K562 (cell line): ENCODE results near the gene HOXD9.

Experiments
- RAD21 ChIP-seq, 2 experiments: fragments of 250-450 bp in 1 of 2; fragments of 450-650 bp in 1 of 2; sonication (Bioruptor Pico) in 1 of 2; formaldehyde crosslinking in 1 of 2; IDR thresholded peaks in 1 of 2; conservative IDR thresholded peaks in 1 of 2; 2 replicates each; pipeline versions ENCODE4 v1.4.0 to v1.8.0; 2020 to 2022; ENCODE audit warnings: mild to moderate bottlenecking in 2 of 2, moderate library complexity in 1 of 2
- SRF ChIP-seq, 2 experiments: fragments of 250-450, 450-650 bp in 1 of 2; sonication (Bioruptor Pico) in 1 of 2; sonication (generic) in 1 of 2; formaldehyde crosslinking; IDR thresholded peaks; 2 replicates each; pipeline versions ENCODE4 v1.5.0 to v1.5.1; 2020 to 2022; ENCODE audit warnings: mild to moderate bottlenecking in 1 of 2, missing genetic modification reagents in 1 of 2
- ZNF174 ChIP-seq: fragments of 250-450 bp; sonication (Bioruptor Pico); IDR thresholded peaks from 2 replicates; pipeline ENCODE4 v1.4.0; 2020; ENCODE audit warnings: mild to moderate bottlenecking
- TF ChIP-seq, protein P1 (sequence below), 3 experiments: IDR thresholded peaks in 2 of 3; conservative IDR thresholded peaks in 1 of 3; 2 replicates each; pipeline ENCODE4 v1.5.1; 2011 to 2012; ENCODE audit warnings: low read length in 3 of 3, mild to moderate bottlenecking in 3 of 3, control low read depth in 2 of 3, improper control_type of control experiment in 1 of 3, inconsistent platforms in 1 of 3, low read depth in 1 of 3, mixed read lengths in 1 of 3, moderate library complexity in 1 of 3; ENCODE audit not compliant: insufficient read depth in 2 of 3
- TF ChIP-seq, protein P2 (sequence below): sonication (generic); formaldehyde crosslinking; IDR thresholded peaks from 2 replicates; pipeline ENCODE4 v1.8.1; 2023; ENCODE audit warnings: mild to moderate bottlenecking, missing genetic modification reagents

DNA sequence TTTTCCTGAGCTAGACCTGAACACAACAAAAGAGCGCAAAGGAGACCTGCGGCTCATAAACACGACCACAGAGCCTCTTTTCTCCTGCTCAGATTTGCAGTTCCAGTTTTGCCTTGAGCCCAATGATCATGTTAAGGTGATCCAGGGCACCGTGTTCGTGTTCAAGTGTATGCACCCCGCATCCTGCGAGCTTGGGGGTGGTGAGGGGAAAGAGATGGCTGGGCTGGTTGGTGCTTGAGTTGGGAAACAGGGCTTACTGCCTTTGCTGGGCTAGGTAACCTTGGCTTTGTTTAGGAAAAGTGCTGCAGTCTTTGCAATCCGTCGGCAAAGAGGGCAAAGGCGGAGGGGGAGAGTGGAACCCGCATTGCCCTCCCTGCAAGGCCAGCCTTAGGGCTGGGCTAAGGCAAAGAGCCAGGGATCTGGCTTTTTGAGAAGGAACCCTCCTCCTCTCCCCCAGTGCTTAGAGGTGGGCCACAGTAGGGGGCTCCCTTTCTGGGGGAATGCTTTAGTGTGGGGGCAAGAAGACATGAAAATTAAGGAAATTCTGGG, 4.6 kb upstream of the HOXD9 start:
- TF ChIP-seq ZNF174 (no peak), SRF (CRISPR knock-in tag; IDR thresholded peaks at IDR 0.05) (no peak), RAD21 (CRISPR knock-in tag; conservative IDR thresholded peaks at IDR 0.05 in 1 of 2, IDR thresholded peaks at IDR 0.05 in 1 of 2) (no peak)
- TF ChIP-seq, protein P1, sequence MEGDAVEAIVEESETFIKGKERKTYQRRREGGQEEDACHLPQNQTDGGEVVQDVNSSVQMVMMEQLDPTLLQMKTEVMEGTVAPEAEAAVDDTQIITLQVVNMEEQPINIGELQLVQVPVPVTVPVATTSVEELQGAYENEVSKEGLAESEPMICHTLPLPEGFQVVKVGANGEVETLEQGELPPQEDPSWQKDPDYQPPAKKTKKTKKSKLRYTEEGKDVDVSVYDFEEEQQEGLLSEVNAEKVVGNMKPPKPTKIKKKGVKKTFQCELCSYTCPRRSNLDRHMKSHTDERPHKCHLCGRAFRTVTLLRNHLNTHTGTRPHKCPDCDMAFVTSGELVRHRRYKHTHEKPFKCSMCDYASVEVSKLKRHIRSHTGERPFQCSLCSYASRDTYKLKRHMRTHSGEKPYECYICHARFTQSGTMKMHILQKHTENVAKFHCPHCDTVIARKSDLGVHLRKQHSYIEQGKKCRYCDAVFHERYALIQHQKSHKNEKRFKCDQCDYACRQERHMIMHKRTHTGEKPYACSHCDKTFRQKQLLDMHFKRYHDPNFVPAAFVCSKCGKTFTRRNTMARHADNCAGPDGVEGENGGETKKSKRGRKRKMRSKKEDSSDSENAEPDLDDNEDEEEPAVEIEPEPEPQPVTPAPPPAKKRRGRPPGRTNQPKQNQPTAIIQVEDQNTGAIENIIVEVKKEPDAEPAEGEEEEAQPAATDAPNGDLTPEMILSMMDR (IDR thresholded peaks at IDR 0.05 in 2 of 3, conservative IDR thresholded peaks at IDR 0.05 in 1 of 3; ENCODE audit: insufficient read depth in 2 of 3, low read depth in 1 of 3, low read length in 3 of 3): no peak
- TF ChIP-seq, protein P2, sequence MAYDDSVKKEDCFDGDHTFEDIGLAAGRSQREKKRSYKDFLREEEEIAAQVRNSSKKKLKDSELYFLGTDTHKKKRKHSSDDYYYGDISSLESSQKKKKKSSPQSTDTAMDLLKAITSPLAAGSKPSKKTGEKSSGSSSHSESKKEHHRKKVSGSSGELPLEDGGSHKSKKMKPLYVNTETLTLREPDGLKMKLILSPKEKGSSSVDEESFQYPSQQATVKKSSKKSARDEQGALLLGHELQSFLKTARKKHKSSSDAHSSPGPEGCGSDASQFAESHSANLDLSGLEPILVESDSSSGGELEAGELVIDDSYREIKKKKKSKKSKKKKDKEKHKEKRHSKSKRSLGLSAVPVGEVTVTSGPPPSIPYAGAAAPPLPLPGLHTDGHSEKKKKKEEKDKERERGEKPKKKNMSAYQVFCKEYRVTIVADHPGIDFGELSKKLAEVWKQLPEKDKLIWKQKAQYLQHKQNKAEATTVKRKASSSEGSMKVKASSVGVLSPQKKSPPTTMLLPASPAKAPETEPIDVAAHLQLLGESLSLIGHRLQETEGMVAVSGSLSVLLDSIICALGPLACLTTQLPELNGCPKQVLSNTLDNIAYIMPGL (CRISPR knock-in tag): no peak
